B cell (primary cell): Measurements from ENCODE around the gene ST6GALNAC2.

Experiments used
- EZH2 ChIP-seq: IDR thresholded peaks from 2 replicates; pipeline ENCODE4 v1.6.1; 2012; ENCODE audit warnings: borderline replicate concordance, low read depth, mild to moderate bottlenecking, moderate library complexity, low read length; ENCODE audit not compliant: insufficient read depth, poor library complexity, severe bottlenecking
- TF ChIP-seq, protein P1 (sequence below): fragments of 200-600 bp; IDR thresholded peaks from one replicate; pipeline ENCODE4 v1.8.0; 2022; ENCODE audit warnings: antibody characterized with exemption, mild to moderate bottlenecking

DNA sequence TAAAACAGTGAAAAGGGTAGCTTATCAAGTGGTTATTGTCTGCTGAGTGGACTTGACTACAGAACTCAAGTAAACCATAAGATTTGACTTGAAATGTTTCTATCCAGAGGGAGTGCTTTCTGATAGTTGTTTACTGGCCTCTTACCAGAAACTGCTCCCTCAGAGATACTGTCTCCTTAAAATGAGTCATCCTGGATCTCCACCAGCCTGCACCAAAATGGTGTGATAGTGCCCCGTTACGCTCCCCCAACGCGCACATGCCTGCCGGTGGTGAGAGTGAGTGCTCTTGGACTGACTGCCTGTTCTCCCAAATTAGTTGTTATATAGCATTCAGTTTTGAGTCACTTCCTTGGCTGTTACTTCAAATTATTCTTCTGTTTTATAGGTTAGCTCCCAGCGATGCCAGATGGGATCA lies 22.9 kb downstream of the ST6GALNAC2 start:
- no peak for TF ChIP-seq EZH2
- TF ChIP-seq, protein P1, sequence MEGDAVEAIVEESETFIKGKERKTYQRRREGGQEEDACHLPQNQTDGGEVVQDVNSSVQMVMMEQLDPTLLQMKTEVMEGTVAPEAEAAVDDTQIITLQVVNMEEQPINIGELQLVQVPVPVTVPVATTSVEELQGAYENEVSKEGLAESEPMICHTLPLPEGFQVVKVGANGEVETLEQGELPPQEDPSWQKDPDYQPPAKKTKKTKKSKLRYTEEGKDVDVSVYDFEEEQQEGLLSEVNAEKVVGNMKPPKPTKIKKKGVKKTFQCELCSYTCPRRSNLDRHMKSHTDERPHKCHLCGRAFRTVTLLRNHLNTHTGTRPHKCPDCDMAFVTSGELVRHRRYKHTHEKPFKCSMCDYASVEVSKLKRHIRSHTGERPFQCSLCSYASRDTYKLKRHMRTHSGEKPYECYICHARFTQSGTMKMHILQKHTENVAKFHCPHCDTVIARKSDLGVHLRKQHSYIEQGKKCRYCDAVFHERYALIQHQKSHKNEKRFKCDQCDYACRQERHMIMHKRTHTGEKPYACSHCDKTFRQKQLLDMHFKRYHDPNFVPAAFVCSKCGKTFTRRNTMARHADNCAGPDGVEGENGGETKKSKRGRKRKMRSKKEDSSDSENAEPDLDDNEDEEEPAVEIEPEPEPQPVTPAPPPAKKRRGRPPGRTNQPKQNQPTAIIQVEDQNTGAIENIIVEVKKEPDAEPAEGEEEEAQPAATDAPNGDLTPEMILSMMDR, result no peak
